Thyroid gland (tissue), 4 donors: ENCODE results near the gene LDLRAD3.

Experiments used
- POLR2A ChIP-seq, 2 donors: fragments of 450-650 bp; IDR thresholded peaks; one replicate each; pipeline ENCODE4 v1.6.1; 2017; ENCODE audit warnings: antibody characterized with exemption in 2 of 2, mild to moderate bottlenecking in 2 of 2, moderate library complexity in 1 of 2
- TF ChIP-seq, protein P1 (sequence below), 6 experiments: fragments of 200-600 bp in 3 of 6; fragments of 450-650 bp in 3 of 6; sonication (generic) in 3 of 6; IDR thresholded peaks; one replicate each; pipeline ENCODE4 v1.5.1; 2016 to 2019; ENCODE audit warnings: antibody characterized with exemption in 6 of 6, mild to moderate bottlenecking in 2 of 6, inconsistent platforms in 1 of 6, moderate library complexity in 1 of 6

DNA sequence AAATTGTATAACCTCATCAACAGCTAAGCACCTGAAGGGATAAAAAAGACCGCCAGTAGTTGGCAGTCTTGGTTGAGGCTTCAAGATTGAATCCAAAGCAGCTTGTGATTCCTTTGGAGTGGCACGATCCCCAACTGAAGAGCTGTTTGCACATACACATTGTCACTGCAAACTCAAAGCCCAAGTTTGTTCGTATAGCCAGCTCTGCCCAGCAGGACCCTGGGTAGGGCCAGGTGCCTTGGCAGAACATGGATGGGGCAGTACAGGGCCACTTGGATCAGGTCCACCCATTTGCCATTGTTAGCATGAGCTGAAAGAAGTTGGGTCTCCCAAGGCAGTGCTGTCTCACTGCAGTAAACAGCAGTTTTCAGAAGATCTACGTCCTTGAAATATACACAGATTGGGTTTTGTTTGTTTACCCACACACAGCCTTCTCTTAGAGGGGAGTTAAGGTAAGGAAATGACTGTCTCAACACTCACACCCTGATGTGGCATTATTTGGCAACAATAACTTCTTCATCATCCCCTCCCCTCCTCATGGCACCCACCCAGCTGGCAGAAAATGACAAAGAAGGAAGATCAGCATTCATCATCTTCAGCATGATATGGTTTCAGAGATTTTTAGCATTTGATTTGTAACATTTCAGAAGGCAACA is 212.4 kb downstream of the LDLRAD3 start:
- TF ChIP-seq, protein P1, sequence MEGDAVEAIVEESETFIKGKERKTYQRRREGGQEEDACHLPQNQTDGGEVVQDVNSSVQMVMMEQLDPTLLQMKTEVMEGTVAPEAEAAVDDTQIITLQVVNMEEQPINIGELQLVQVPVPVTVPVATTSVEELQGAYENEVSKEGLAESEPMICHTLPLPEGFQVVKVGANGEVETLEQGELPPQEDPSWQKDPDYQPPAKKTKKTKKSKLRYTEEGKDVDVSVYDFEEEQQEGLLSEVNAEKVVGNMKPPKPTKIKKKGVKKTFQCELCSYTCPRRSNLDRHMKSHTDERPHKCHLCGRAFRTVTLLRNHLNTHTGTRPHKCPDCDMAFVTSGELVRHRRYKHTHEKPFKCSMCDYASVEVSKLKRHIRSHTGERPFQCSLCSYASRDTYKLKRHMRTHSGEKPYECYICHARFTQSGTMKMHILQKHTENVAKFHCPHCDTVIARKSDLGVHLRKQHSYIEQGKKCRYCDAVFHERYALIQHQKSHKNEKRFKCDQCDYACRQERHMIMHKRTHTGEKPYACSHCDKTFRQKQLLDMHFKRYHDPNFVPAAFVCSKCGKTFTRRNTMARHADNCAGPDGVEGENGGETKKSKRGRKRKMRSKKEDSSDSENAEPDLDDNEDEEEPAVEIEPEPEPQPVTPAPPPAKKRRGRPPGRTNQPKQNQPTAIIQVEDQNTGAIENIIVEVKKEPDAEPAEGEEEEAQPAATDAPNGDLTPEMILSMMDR (IDR thresholded peaks at IDR 0.05) = no peak
- no peak for TF ChIP-seq POLR2A (IDR thresholded peaks at IDR 0.05)
